Right lobe of liver (tissue), 6 donors: ENCODE measurements around the gene CAB39. TPM values are rescaled to one million over a fixed set of nuclear protein-coding genes. Genes with fewer than 3 reads are reported as not detected.

Experiments
- ATAC-seq, 4 donors: fragments of 200-7000 bp; cut with Tn5 transposase; one replicate each; pipeline ENCODE4 v1.9.1; 2020; ENCODE audit warnings: mild to moderate bottlenecking in 4 of 4, moderate library complexity in 4 of 4
- DNase-seq, 3 donors: peaks; one replicate each; pipeline ENCODE4 v3.0.0-alpha.2; 2020
- H3K27ac ChIP-seq, 3 donors: fragments of 200-600 bp; one replicate each; pipeline ENCODE4 v1.8.0; 2022
- H3K27me3 ChIP-seq, 2 donors: fragments of 200-600 bp; one replicate each; pipeline ENCODE4 v1.8.0; 2022
- H3K36me3 ChIP-seq, 4 donors: fragments of 200-600 bp; sonication (generic) in 1 of 4; one replicate each; pipeline versions ENCODE4 v1.5.1 to v1.8.0; 2017 to 2022; ENCODE audit warnings: control low read depth in 1 of 4
- H3K4me1 ChIP-seq, 4 donors: fragments of 200-600 bp; sonication (generic) in 1 of 4; one replicate each; pipeline versions ENCODE4 v1.5.1 to v1.8.0; 2017 to 2022; ENCODE audit warnings: control low read depth in 1 of 4
- H3K4me3 ChIP-seq, 3 donors: fragments of 200-600 bp; one replicate each; pipeline ENCODE4 v1.8.0; 2022
- H3K9me3 ChIP-seq, 4 donors: fragments of 200-600 bp; sonication (generic) in 1 of 4; one replicate each; pipeline versions ENCODE4 v1.5.1 to v1.8.0; 2017 to 2022; ENCODE audit warnings: control low read depth in 1 of 4
- POLR2A ChIP-seq: fragments of 450-650 bp; IDR thresholded peaks from one replicate; pipeline ENCODE4 v1.6.1; 2017; ENCODE audit warnings: antibody characterized with exemption, mild to moderate bottlenecking
- WGBS: methylation state at CpG from one replicate; pipeline ENCODE4 v1.1.6; 2018; ENCODE audit warnings: low coverage, low lambda C conversion rate; ENCODE audit not compliant: insufficient coverage; ENCODE audit errors: missing lambda C conversion rate; 5-methylcytosine and 5-hydroxymethylcytosine counted together
- intact Hi-C, 2 donors: fragments of 100-400 bp; cut with DNase I; formaldehyde crosslinking; loops; one replicate each; pipeline versions ENCODE4 v1.11.2 to v1.14.1; 2022
- long read RNA-seq: library from polyadenylated mRNA; unstranded; transcript quantifications from one replicate; pipeline ENCODE4 v2.0.0, GENCODE V29; 2019
- total RNA-seq, 6 experiments: library from RNA; depleted of rRNA in 2 of 6; stranded (reverse); fragments of >200 nt in 2 of 6; fragmentation: NEBNext Ultra II Directional in 3 of 6; extraction: Animal tissue kit (Norgen Biotek cat#: 25700) in 3 of 6; gene quantifications; one replicate each; pipeline versions ENCODE4 v1.1.0 to v1.2.4, GENCODE V29; 2016 to 2023
- TF ChIP-seq, protein P1 (sequence below), 4 donors: fragments of 200-600 bp in 3 of 4; fragments of 450-650 bp in 1 of 4; IDR thresholded peaks; one replicate each; pipeline versions ENCODE4 v1.5.1 to v1.8.0; 2016 to 2022; ENCODE audit warnings: antibody characterized with exemption in 4 of 4, mild to moderate bottlenecking in 2 of 4
- donor health status: DM: no; HTN: yes; CAD: no.
- donor health status: DM: no; HTN: no; CAD: no.
- donor health status: DM: no; HTN: no; CAD: no.
- donor health status: DM: no; HTN: yes; CAD: no.
- donor health status: DM: no; HTN: yes; CAD: no.

Gene CAB39
- total RNA-seq, result 10 to 100 TPM; 25.3 to 32.4 (median 27.8) TPM
- long read RNA-seq, partial matches to known transcripts, result 0 of 2 reads
- long read RNA-seq, other reads (novel, unspliced or antisense), result 2 of 2 reads

- ATAC-seq (peak; percentile 93 to 96 (median 95)), DNase-seq (peak; percentile 88 to 90 (median 90))
- H3K27ac ChIP-seq, result peak within 1 kb of the TSS; percentile 88 to 91 (median 91)
- peaks cover 0 to 20% (median 7%) of the 10 kb centered on the region in 4 donors for H3K4me1 ChIP-seq
- H3K36me3 ChIP-seq, result no peaks in the 10 kb centered on the region
- H3K9me3 ChIP-seq, result no peaks in the 10 kb centered on the region
- no peaks in the 10 kb centered on the region for H3K27me3 ChIP-seq
- 0% methylated on average over 20 of the region's 110 CpGs for WGBS
- peak within 1 kb of the TSS; percentile 93 to 97 (median 94) for H3K4me3 ChIP-seq
- TF ChIP-seq POLR2A, result peak; percentile 89
- TF ChIP-seq, protein P1, sequence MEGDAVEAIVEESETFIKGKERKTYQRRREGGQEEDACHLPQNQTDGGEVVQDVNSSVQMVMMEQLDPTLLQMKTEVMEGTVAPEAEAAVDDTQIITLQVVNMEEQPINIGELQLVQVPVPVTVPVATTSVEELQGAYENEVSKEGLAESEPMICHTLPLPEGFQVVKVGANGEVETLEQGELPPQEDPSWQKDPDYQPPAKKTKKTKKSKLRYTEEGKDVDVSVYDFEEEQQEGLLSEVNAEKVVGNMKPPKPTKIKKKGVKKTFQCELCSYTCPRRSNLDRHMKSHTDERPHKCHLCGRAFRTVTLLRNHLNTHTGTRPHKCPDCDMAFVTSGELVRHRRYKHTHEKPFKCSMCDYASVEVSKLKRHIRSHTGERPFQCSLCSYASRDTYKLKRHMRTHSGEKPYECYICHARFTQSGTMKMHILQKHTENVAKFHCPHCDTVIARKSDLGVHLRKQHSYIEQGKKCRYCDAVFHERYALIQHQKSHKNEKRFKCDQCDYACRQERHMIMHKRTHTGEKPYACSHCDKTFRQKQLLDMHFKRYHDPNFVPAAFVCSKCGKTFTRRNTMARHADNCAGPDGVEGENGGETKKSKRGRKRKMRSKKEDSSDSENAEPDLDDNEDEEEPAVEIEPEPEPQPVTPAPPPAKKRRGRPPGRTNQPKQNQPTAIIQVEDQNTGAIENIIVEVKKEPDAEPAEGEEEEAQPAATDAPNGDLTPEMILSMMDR (IDR thresholded peaks at IDR 0.05), result peak; percentile 90 to 95 (median 90)
- intact Hi-C loops, result no loop called here
Observed at GRCh38 chr2:230712443-230713330, at the start of gene CAB39. Gene CAB39 (plus strand): TSS chr2:230712842. CDS start chr2:230760002, 47,160 bp downstream.

DNA sequence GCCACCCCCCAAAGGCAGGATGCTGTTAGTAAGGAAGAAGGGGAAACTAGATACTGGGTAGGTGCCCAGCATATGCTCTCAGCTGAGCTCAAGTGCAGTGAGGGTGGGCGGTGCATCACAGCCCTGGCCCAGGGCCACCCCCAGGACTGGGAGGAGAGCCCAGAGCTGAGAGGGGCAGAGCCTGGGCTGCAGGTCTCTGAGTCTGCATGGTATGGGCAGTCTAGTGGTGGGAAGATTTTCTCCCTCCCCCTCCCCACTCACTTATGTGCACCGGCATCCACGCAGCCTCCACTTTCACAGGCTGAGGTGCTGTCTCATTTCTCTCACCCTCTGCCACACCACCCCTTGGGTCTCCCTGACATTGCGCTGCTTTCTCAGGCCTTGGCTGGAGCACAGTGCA, 48.5 kb upstream of the CAB39 start:
- peak in 1 of 4 donors; percentile 9 for ATAC-seq
- intact Hi-C loops, result no loop called here
- 80% methylated on average over 2 of the region's 4 CpGs for WGBS

GRCh38 chr2:230664844-230665243, 47.8 kb upstream of the CAB39 start:
- intact Hi-C loops, result no loop called here
- Histone ChIP-seq H3K36me3 (no peaks in the 10 kb centered on the region), H3K27me3 (no peaks in the 10 kb centered on the region), H3K4me1 (no peaks in the 10 kb centered on the region), H3K27ac (no peak overlapping the region), H3K9me3 (no peaks in the 10 kb centered on the region), H3K4me3 (no peak overlapping the region)
- TF ChIP-seq, protein P1 (IDR thresholded peaks at IDR 0.05), result no peak
- TF ChIP-seq POLR2A, result no peak
- ATAC-seq (no peak), DNase-seq (no peak)
- WGBS, result 72% methylated on average over 6 of the region's 7 CpGs

More for the DNA sequence above, 48.5 kb upstream of the CAB39 start:
- TF ChIP-seq, protein P1 (IDR thresholded peaks at IDR 0.05), result no peak
- no peak for TF ChIP-seq POLR2A
- Histone ChIP-seq H3K27ac (no peak overlapping the region), H3K4me3 (no peak overlapping the region), H3K36me3 (no peaks in the 10 kb centered on the region), H3K27me3 (no peaks in the 10 kb centered on the region), H3K9me3 (no peaks in the 10 kb centered on the region), H3K4me1 (no peaks in the 10 kb centered on the region)
- no peak for DNase-seq

- 57% methylated on average over 8 of the region's 8 CpGs for WGBS
- H3K4me3 ChIP-seq, result no peak overlapping the region
- H3K27me3 ChIP-seq, result no peaks in the 10 kb centered on the region
- H3K27ac ChIP-seq, result no peak overlapping the region
- H3K36me3 ChIP-seq, result no peaks in the 10 kb centered on the region
- no peaks in the 10 kb centered on the region for H3K4me1 ChIP-seq
- DNase-seq (no peak), ATAC-seq (no peak)
- TF ChIP-seq POLR2A, result no peak
- TF ChIP-seq, protein P1 (IDR thresholded peaks at IDR 0.05), result no peak
- intact Hi-C loops, result no loop called here
- H3K9me3 ChIP-seq, result no peaks in the 10 kb centered on the region
Observed at GRCh38 chr2:230665263-230665691, 47.4 kb upstream of the CAB39 start.
